B cell (primary cell): ENCODE results near the gene UBL5. TPM values are rescaled to one million over a fixed set of nuclear protein-coding genes. Genes with fewer than 3 reads are reported as not detected.
A peak's percentile ranks its signal among the peaks of the same experiment; 100 is the strongest.

Experiments
- ATAC-seq: fragments of 200-7000 bp; cut with Tn5 transposase; one replicate; pipeline ENCODE4 v1.10.0; 2021; ENCODE audit warnings: low read depth, mild to moderate bottlenecking, moderate number of reproducible peaks, moderate library complexity
- CTCF ChIA-PET: fragments of 350-600 bp; sonication (Branson Sonifier 250); formaldehyde crosslinking; loops from one replicate; lab custom pipeline; 2021; ENCODE audit warnings: antibody characterized with exemption, inconsistent platforms; lab: Charles Lee
- POLR2A ChIA-PET: fragments of 350-600 bp; sonication (Branson Sonifier 250); formaldehyde crosslinking; loops from one replicate; lab custom pipeline; 2021; ENCODE audit warnings: antibody characterized with exemption; lab: Charles Lee
- DNase-seq: peaks from one replicate; pipeline ENCODE4 v3.0.0; 2013
- H2AFZ ChIP-seq: 2 replicates; pipeline ENCODE4 v1.6.1; 2012; ENCODE audit warnings: mild to moderate bottlenecking, low read depth, low read length; ENCODE audit not compliant: insufficient read depth, poor library complexity, severe bottlenecking
- H3K27ac ChIP-seq, 2 donors: 1 replicate in 1 of 2; 2 replicates in 1 of 2; pipeline ENCODE4 v1.5.1; 2012 to 2013; ENCODE audit warnings: low read length in 2 of 2, mild to moderate bottlenecking in 2 of 2, moderate library complexity in 1 of 2
- H3K27me3 ChIP-seq, 4 experiments: fragments of 200-600 bp in 1 of 4; sonication (generic) in 1 of 4; replicated peaks in 1 of 4; 1 replicate in 2 of 4; 2 replicates in 2 of 4; pipeline versions ENCODE4 v1.6.1 to v1.7.0; 2013 to 2016; ENCODE audit warnings: low read length in 3 of 4, mild to moderate bottlenecking in 2 of 4, mixed read lengths in 1 of 4, moderate library complexity in 1 of 4; ENCODE audit not compliant: insufficient read depth in 4 of 4, control insufficient read depth in 3 of 4; ENCODE audit errors: control extremely low read depth in 1 of 4
- H3K36me3 ChIP-seq, 2 experiments: replicated peaks in 1 of 2; 1 replicate in 1 of 2; 2 replicates in 1 of 2; pipeline versions ENCODE4 v1.6.1 to v1.7.1; 2013; ENCODE audit warnings: low read length in 1 of 2; ENCODE audit not compliant: insufficient read depth in 2 of 2, control insufficient read depth in 1 of 2; ENCODE audit errors: control extremely low read depth in 1 of 2, extremely low read depth in 1 of 2
- H3K4me1 ChIP-seq, 2 donors: fragments of 200-600 bp in 1 of 2; sonication (generic) in 1 of 2; 1 replicate in 1 of 2; 2 replicates in 1 of 2; pipeline versions ENCODE4 v1.5.1 to v1.6.1; 2013 to 2017; ENCODE audit warnings: low read length in 2 of 2; ENCODE audit not compliant: control insufficient read depth in 2 of 2, insufficient read depth in 2 of 2
- H3K4me2 ChIP-seq: replicated peaks from 2 replicates; pipeline ENCODE3; 2012; ENCODE audit warnings: mild to moderate bottlenecking, low read depth, low read length; ENCODE audit not compliant: poor library complexity, severe bottlenecking
- H3K4me3 ChIP-seq, 5 experiments: fragments of 200-600 bp in 1 of 5; sonication (generic) in 1 of 5; 1 replicate in 3 of 5; 2 replicates in 2 of 5; pipeline versions ENCODE4 v1.5.1 to v1.7.0; 2011 to 2016; ENCODE audit warnings: low read length in 4 of 5, mild to moderate bottlenecking in 4 of 5, low read depth in 2 of 5, control low read depth in 1 of 5, moderate library complexity in 1 of 5; ENCODE audit not compliant: insufficient read depth in 1 of 5; ENCODE audit errors: control extremely low read depth in 1 of 5, extremely low read depth in 1 of 5
- H3K79me2 ChIP-seq: fragments of 200-600 bp; sonication (generic); one replicate; pipeline ENCODE4 v1.6.0; 2016; ENCODE audit warnings: low read length; ENCODE audit not compliant: control insufficient read depth, insufficient read depth
- H3K9ac ChIP-seq: fragments of 200-600 bp; sonication (generic); 2 replicates; pipeline ENCODE4 v1.6.1; 2017; ENCODE audit warnings: mild to moderate bottlenecking, low read length, moderate library complexity
- H3K9me3 ChIP-seq, 3 donors: one replicate each; pipeline versions ENCODE4 v1.6.1 to v1.7.1; 2013; ENCODE audit warnings: low read length in 2 of 3; ENCODE audit not compliant: control insufficient read depth in 2 of 3, insufficient read depth in 1 of 3; ENCODE audit errors: control extremely low read depth in 1 of 3
- H4K20me1 ChIP-seq: 2 replicates; pipeline ENCODE4 v1.6.0; 2012; ENCODE audit warnings: mild to moderate bottlenecking, low read length; ENCODE audit not compliant: insufficient read depth, control insufficient read depth, poor library complexity, severe bottlenecking
- H3K27ac Mint-ChIP-seq: one replicate; pipeline ENCODE4 v1.8.0; 2021; ENCODE audit warnings: mixed read lengths
- H3K27me3 Mint-ChIP-seq: one replicate; pipeline ENCODE4 v1.8.0; 2021; ENCODE audit warnings: mixed read lengths
- H3K4me1 Mint-ChIP-seq: one replicate; pipeline ENCODE4 v1.8.0; 2021; ENCODE audit warnings: mixed read lengths
- H3K4me3 Mint-ChIP-seq: one replicate; pipeline ENCODE4 v1.8.0; 2021; ENCODE audit warnings: mixed read lengths
- H3K9me3 Mint-ChIP-seq: one replicate; pipeline ENCODE4 v1.8.0; 2022; ENCODE audit warnings: mixed read lengths; ENCODE audit not compliant: insufficient read depth
- CTCF ChIP-seq: fragments of 200-600 bp; IDR thresholded peaks from one replicate; pipeline ENCODE4 v1.8.0; 2022; ENCODE audit warnings: antibody characterized with exemption, mild to moderate bottlenecking
- EZH2 ChIP-seq: IDR thresholded peaks from 2 replicates; pipeline ENCODE4 v1.6.1; 2012; ENCODE audit warnings: borderline replicate concordance, low read depth, mild to moderate bottlenecking, moderate library complexity, low read length; ENCODE audit not compliant: insufficient read depth, poor library complexity, severe bottlenecking
- WGBS: methylation state at CpG from one replicate; pipeline ENCODE4 v1.1.5; 2013; ENCODE audit warnings: missing lambda C conversion rate; ENCODE audit not compliant: insufficient coverage; 5-methylcytosine and 5-hydroxymethylcytosine counted together
- intact Hi-C: fragments of 100-400 bp; cut with micrococcal nuclease; formaldehyde crosslinking; loops from one replicate; pipeline ENCODE4 v1.10.0; 2022
- polyA plus RNA-seq: library from polyadenylated mRNA; depleted of rRNA; stranded (reverse); fragments of >200 nt; gene quantifications from 2 replicates; pipeline ENCODE4 v1.2.3, GENCODE V29; 2012
- total RNA-seq, 2 donors: library from RNA; stranded (reverse); fragments of 120-200 nt in 1 of 2; gene quantifications; 1 replicate in 1 of 2; 2 replicates in 1 of 2; pipeline versions ENCODE4 v1.2.3 to v1.2.4, GENCODE V29; 2013 to 2022

The UBL5 gene
- total and polyA plus RNA-seq, 2 donors (not counting 1 experiment from before 2014, with no cell fraction given): 183 to 315 TPM

DNA sequence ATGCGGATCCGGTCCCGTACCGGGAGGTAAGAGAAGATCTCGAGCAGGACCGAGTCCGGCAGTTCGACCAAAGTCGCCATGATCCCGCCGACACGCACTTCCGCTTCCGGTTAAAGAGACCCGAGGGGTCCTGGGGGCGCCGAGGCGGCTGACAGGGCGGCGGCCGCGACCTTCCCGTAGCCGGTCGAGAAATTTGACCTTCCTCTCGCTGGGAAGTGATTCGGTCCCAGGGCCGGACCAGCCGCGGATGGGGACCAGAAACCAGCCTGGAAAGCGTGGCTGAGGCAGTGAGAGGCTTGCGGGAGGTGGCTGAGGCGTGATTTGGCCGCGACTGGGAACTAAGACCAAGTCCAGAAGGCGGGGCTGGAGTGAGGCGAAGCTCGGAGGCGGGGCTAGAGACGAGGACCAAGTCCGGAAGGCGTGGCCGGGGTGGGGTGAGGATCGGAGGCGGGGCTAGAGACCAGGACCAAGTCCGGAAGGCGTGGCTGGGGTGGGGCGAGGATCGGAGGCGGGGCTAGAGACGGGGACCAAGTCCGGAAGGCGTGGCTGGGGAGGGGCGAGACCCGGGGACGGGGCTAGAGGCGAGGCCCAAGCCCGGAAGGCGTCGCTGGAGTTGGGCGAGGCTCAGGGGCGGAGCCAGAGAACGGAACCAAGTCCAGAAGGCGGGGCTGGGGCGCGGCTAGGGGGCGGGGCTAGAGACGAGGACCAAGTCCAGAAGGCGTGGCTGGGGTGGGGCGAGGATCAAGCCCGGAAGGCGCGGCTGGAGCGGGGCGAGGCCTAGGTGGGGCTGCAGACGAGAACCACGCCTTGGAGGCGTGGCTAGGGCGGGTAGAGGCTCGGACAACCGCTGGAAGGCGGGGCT lies 8.8 kb upstream of the UBL5 start, which contains the start of gene FBXL12:
Gene FBXL12 (minus strand): TSS at position 346 of the 862 bp plus-strand sequence. CDS start 266 bp downstream, at position 80.
- peak within 1 kb of the TSS; percentile 92 to 98 for H3K27ac ChIP-seq
- WGBS: under 1% methylated on average over 82 of the region's 82 CpGs

More for the DNA sequence above, 8.8 kb upstream of the UBL5 start, which contains the start of gene FBXL12:
- Histone ChIP-seq H3K4me2 (peak within 1 kb of the TSS; percentile 88), H2AFZ (peak within 1 kb of the TSS; percentile 92), H3K79me2 (peaks cover 35% of the 10 kb centered on the region), H4K20me1 (no peaks in the 10 kb centered on the region), H3K36me3 (peaks cover 0 to 4% of the 10 kb centered on the region in 2 experiments), H3K4me3 (peak within 1 kb of the TSS; percentile 47 to 98 (median 96)), H3K4me1 (peaks cover 10 to 15% of the 10 kb centered on the region in 2 donors), H3K27me3 (no peaks in the 10 kb centered on the region), H3K9ac (peak within 1 kb of the TSS; percentile 87), H3K9me3 (peaks cover 1 to 16% (median 6%) of the 10 kb centered on the region in 3 donors)
- peaks cover 29% of the 10 kb centered on the region for H3K4me1 Mint-ChIP-seq
- H3K9me3 Mint-ChIP-seq: peaks cover 3% of the 10 kb centered on the region
- H3K27ac Mint-ChIP-seq: peak within 1 kb of the TSS; percentile 92
- ATAC-seq: peak; percentile 84
- no peaks in the 10 kb centered on the region for H3K27me3 Mint-ChIP-seq
- ChIA-PET CTCF (interaction anchor here (1.0 to 1.2 kb wide), 2 partner anchors 9 to 16 kb away, joined by 3 read pairs; partner anchors contain the start of gene UBL5), POLR2A (interaction anchor here (0.7 to 1.1 kb wide), 7 partner anchors 9 to 750 kb away, joined by 3 to 8 read pairs (median 4); partner anchors contain the start of genes CDKN2D, PIN1, UBL5 and ZNF846)
- peak within 1 kb of the TSS; percentile 95 for H3K4me3 Mint-ChIP-seq
- intact Hi-C loops: loop anchor here (1.0 to 10.0 kb wide), 12 partner anchors 8 to 1556 kb away; partner anchors contain the start of genes PIN1, RAB11B, SWSAP1 and TMED1
- no peak for TF ChIP-seq EZH2
- TF ChIP-seq CTCF: no peak
- peak; percentile 100 for DNase-seq
